Mucosa of rectum (tissue), 2 donors: Measurements from ENCODE around the gene ENOSF1.

Experiments
- H3K27ac ChIP-seq, 2 donors: one replicate each; pipeline ENCODE4 v1.7.0; 2013; ENCODE audit warnings: inconsistent platforms in 2 of 2, low read depth in 2 of 2, low read length in 2 of 2
- H3K27me3 ChIP-seq, 2 donors: one replicate each; pipeline ENCODE4 v1.7.0; 2013; ENCODE audit warnings: low read length in 2 of 2; ENCODE audit not compliant: control insufficient read depth in 2 of 2, insufficient read depth in 2 of 2
- H3K36me3 ChIP-seq, 2 donors: one replicate each; pipeline ENCODE4 v1.7.0; 2013; ENCODE audit warnings: low read length in 2 of 2; ENCODE audit not compliant: control insufficient read depth in 2 of 2, insufficient read depth in 2 of 2
- H3K4me1 ChIP-seq, 2 donors: one replicate each; pipeline ENCODE4 v1.7.0; 2013; ENCODE audit warnings: low read length in 2 of 2, mild to moderate bottlenecking in 1 of 2; ENCODE audit not compliant: control insufficient read depth in 2 of 2, insufficient read depth in 2 of 2
- H3K4me3 ChIP-seq, 2 donors: one replicate each; pipeline ENCODE4 v1.7.0; 2013; ENCODE audit warnings: low read length in 2 of 2
- H3K9ac ChIP-seq, 2 donors: one replicate each; pipeline ENCODE4 v1.7.0; 2013; ENCODE audit warnings: low read length in 2 of 2, low read depth in 1 of 2, mild to moderate bottlenecking in 1 of 2
- H3K9me3 ChIP-seq, 2 donors: one replicate each; pipeline ENCODE4 v1.7.0; 2013; ENCODE audit warnings: low read length in 2 of 2; ENCODE audit not compliant: control insufficient read depth in 2 of 2
- donor health status: healthy.
- donor health status: Normal muscosa, but diverticular disease.

ENOSF1 gene

DNA sequence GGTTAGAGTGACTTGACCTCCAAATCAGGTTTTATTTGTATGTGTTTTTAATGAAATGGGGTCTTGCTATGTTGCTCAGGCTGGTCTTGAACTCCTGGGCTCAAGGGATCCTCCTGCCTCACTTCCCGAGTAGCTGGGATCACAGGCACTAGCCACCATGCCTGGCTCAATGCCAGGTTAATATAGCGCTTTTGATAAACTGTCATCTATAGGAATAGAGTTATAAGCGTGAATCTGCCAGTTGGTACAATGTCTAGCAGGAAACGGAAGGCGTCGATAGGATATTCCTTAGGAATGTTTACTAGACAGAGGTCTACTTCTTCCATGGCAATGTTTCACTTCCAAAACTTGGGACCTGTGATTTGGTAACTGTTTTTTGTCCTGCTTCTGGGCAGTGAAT, 90.1 kb downstream of the ENOSF1 start:
- H3K9ac ChIP-seq: no peak overlapping the region

DNA sequence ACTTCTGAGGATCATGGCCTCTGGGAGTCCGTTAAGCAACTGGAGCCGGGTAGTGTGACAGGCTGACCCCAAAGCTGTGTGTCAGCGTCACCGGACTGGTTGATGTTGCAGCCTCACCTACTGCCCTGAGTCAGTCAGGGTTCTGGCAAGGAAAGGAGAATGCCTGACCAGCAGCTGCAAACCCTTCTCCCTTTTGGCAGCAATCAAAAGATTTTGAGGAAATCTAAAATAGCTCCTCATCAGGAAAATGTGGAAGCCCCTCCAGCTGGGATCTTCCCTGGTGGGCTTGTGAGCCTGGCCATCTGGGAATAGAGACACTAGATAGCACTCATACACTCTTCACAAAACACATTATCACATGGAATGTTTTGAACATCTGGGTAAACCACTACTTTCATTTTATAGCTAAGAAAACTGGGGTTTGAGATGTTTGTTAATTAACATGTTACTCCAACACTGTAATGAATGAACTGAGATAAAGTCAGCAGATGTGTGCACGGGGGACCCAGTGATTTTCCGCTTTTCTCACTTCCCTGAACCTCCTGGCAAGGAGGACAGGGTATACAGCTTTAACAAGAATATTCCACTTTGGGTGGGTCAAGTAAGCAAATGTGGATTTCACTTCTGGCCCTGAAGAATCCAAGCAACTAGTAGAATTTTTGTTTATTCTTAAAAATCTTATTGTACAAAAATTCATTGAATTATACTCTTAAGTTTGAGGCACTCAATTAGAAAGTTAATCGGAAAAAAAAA, 91.0 kb downstream of the ENOSF1 start:
- Histone ChIP-seq H3K4me1 (no peaks in the 10 kb centered on the region), H3K36me3 (no peaks in the 10 kb centered on the region)

More for the DNA sequence above, 90.1 kb downstream of the ENOSF1 start:
- H3K27ac ChIP-seq: no peak overlapping the region
- H3K4me3 ChIP-seq: no peak overlapping the region
- H3K36me3 ChIP-seq: no peaks in the 10 kb centered on the region
- no peaks in the 10 kb centered on the region for H3K9me3 ChIP-seq
- no peaks in the 10 kb centered on the region for H3K27me3 ChIP-seq
- no peaks in the 10 kb centered on the region for H3K4me1 ChIP-seq

More for the DNA sequence above, 91.0 kb downstream of the ENOSF1 start:
- Histone ChIP-seq H3K27ac (no peak overlapping the region), H3K9me3 (no peaks in the 10 kb centered on the region), H3K9ac (no peak overlapping the region), H3K27me3 (no peaks in the 10 kb centered on the region), H3K4me3 (no peak overlapping the region)
